Upper lobe of left lung (tissue), 4 donors: ENCODE measurements around the gene TBL1XR1.

Source experiments
- CTCF ChIP-seq, 6 experiments: fragments of 450-650 bp in 4 of 6; fragments of 200-600 bp in 2 of 6; sonication (generic) in 2 of 6; IDR thresholded peaks; one replicate each; pipeline ENCODE4 v1.5.1; 2016 to 2019; ENCODE audit warnings: antibody characterized with exemption in 6 of 6
- POLR2A ChIP-seq, 4 donors: fragments of 450-650 bp; IDR thresholded peaks; one replicate each; pipeline ENCODE4 v1.5.1; 2016 to 2017; ENCODE audit warnings: antibody characterized with exemption in 4 of 4, mild to moderate bottlenecking in 2 of 4

- no peak for TF ChIP-seq CTCF (IDR thresholded peaks at IDR 0.05)
- no peak for TF ChIP-seq POLR2A (IDR thresholded peaks at IDR 0.05)
Measured at GRCh38 chr3:177105623-177106022, 91.7 kb downstream of the TBL1XR1 start.
